Sigmoid colon (tissue), 7 donors: ENCODE results near the gene OR1A1. TPM values are rescaled to one million over a fixed set of nuclear protein-coding genes. Genes with fewer than 3 reads are reported as not detected.
"Not testable (repeated sequence)": the region's sequence is repeated elsewhere in the genome, so short reads cannot be mapped to it uniquely, and the experiment has no call there.

ENCODE experiments used
- DNase-seq: peaks from one replicate; pipeline ENCODE4 v3.0.0-alpha.2; 2019
- H3K27ac ChIP-seq, 4 donors: fragments of 200-600 bp; sonication (generic); one replicate each; pipeline ENCODE4 v1.5.1; 2016 to 2019; ENCODE audit warnings: mild to moderate bottlenecking in 1 of 4
- H3K27me3 ChIP-seq, 3 donors: fragments of 200-600 bp; sonication (generic); one replicate each; pipeline ENCODE4 v1.5.1; 2019; ENCODE audit warnings: mild to moderate bottlenecking in 1 of 3
- H3K36me3 ChIP-seq, 4 donors: fragments of 200-600 bp; sonication (generic); one replicate each; pipeline ENCODE4 v1.5.1; 2016 to 2019
- H3K4me1 ChIP-seq, 4 donors: fragments of 200-600 bp; sonication (generic); one replicate each; pipeline ENCODE4 v1.5.1; 2017 to 2019
- H3K4me3 ChIP-seq, 4 donors: fragments of 200-600 bp; sonication (generic); one replicate each; pipeline ENCODE4 v1.5.1; 2017 to 2019; ENCODE audit warnings: mild to moderate bottlenecking in 2 of 4, moderate library complexity in 1 of 4
- H3K9me3 ChIP-seq, 4 donors: fragments of 200-600 bp in 3 of 4; sonication (generic) in 3 of 4; one replicate each; pipeline versions ENCODE4 v1.5.1 to v1.6.1; 2013 to 2019
- CTCF ChIP-seq, 4 experiments: fragments of 450-650 bp in 3 of 4; fragments of 200-600 bp in 1 of 4; IDR thresholded peaks; one replicate each; pipeline ENCODE4 v1.5.1; 2016 to 2019; ENCODE audit warnings: antibody characterized with exemption in 4 of 4, mild to moderate bottlenecking in 3 of 4, moderate library complexity in 2 of 4
- EP300 ChIP-seq, 4 donors: sonication (generic); formaldehyde crosslinking; IDR thresholded peaks; one replicate each; pipeline ENCODE4 v1.6.1; 2017; ENCODE audit warnings: antibody characterized with exemption in 4 of 4
- POLR2A ChIP-seq, 2 donors: fragments of 450-650 bp; IDR thresholded peaks; one replicate each; pipeline ENCODE4 v1.6.1; 2016; ENCODE audit warnings: antibody characterized with exemption in 2 of 2, mild to moderate bottlenecking in 2 of 2, moderate library complexity in 2 of 2
- POLR2AphosphoS5 ChIP-seq, 4 donors: sonication (generic); formaldehyde crosslinking; IDR thresholded peaks; one replicate each; pipeline ENCODE4 v1.6.1; 2017; ENCODE audit warnings: antibody characterized with exemption in 4 of 4
- WGBS, 2 donors: extraction: QIAGEN DNeasy Blood & Tissue Kit; methylation state at CpG; one replicate each; pipeline ENCODE4 v1.1.7; 2013; 5-methylcytosine and 5-hydroxymethylcytosine counted together
- intact Hi-C: fragments of 100-400 bp; cut with DNase I; formaldehyde crosslinking; loops from one replicate; pipeline ENCODE4 v1.15.1; 2023
- polyA plus RNA-seq, 3 donors: library from polyadenylated mRNA; stranded (reverse); fragments of 200-250 nt; gene quantifications; one replicate each; pipeline ENCODE4 v1.2.3, GENCODE V29; 2013
- total RNA-seq, 4 donors: library from RNA; depleted of rRNA; stranded (reverse); fragments of >200 nt; gene quantifications; one replicate each; pipeline ENCODE4 v1.1.0, GENCODE V29; 2016
- donor health status: healthy with polysubstance abuse.
- donor health status: Bipolar disorder and iron deficiency.
- donor health status: healthy.

The OR1A1 gene
- total and polyA plus RNA-seq, 7 donors, result not detected

- DNase-seq, result no peak
- Histone ChIP-seq H3K9me3 (peaks cover 0 to 2% (median 0%) of the 10 kb centered on the region in 4 donors), H3K4me3 (no peak overlapping the region), H3K4me1 (no peaks in the 10 kb centered on the region), H3K27me3 (no peaks in the 10 kb centered on the region), H3K27ac (no peak overlapping the region), H3K36me3 (no peaks in the 10 kb centered on the region)
- TF ChIP-seq CTCF (IDR thresholded peaks at IDR 0.05) (no peak), EP300 (IDR thresholded peaks at IDR 0.05) (no peak), POLR2AphosphoS5 (IDR thresholded peaks at IDR 0.05) (no peak), POLR2A (IDR thresholded peaks at IDR 0.05) (no peak)
- intact Hi-C loops, result no loop called here
- 94% methylated on average over 6 of the region's 6 CpGs for WGBS, 2 donors
Observed at GRCh38 chr17:3208484-3208883, 1.0 kb downstream of the OR1A1 start.

DNA sequence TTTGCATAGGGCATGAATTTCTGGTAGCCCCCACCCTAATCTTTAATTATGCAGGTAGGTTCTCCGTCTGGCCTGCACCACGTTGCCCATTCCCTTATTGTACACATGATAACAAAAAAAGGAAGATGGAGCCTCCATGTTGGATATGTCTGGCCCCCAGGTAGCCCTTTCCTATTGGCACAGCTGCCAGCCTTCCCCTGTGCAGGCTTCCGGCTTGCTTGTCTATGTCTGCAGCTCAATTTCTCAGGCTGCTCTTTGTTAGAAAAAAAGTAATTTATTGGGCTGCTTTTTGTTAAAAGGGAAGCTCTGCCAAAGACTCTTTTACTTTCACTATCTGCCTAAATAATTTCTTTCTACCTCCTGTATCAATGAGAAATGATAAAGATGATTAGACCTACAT, 5.5 kb downstream of the OR1A1 start:
- DNase-seq, result no peak
- Histone ChIP-seq H3K27ac (no peak overlapping the region), H3K9me3 (no peaks in the 10 kb centered on the region), H3K27me3 (no peaks in the 10 kb centered on the region), H3K4me3 (no peak overlapping the region), H3K36me3 (no peaks in the 10 kb centered on the region), H3K4me1 (no peaks in the 10 kb centered on the region)
- TF ChIP-seq EP300 (IDR thresholded peaks at IDR 0.05) (no peak), POLR2A (IDR thresholded peaks at IDR 0.05) (no peak), POLR2AphosphoS5 (IDR thresholded peaks at IDR 0.05) (no peak), CTCF (IDR thresholded peaks at IDR 0.05) (no peak)
- WGBS, 2 donors, result 79% methylated on average over 3 of the region's 3 CpGs
- intact Hi-C loops, result no loop called here

GRCh38 chr17:3213587-3213986, 6.1 kb downstream of the OR1A1 start:
- Histone ChIP-seq H3K27ac (no peak overlapping the region), H3K4me3 (no peak overlapping the region), H3K36me3 (no peaks in the 10 kb centered on the region), H3K9me3 (no peaks in the 10 kb centered on the region), H3K27me3 (no peaks in the 10 kb centered on the region), H3K4me1 (no peaks in the 10 kb centered on the region)
- DNase-seq, result no peak
- 61 to 68% methylated on average over 6 of the region's 6 CpGs for WGBS, 2 donors
- no peak for TF ChIP-seq CTCF (IDR thresholded peaks at IDR 0.05)
- TF ChIP-seq EP300 (IDR thresholded peaks at IDR 0.05), result no peak
- intact Hi-C loops, result no loop called here

DNA sequence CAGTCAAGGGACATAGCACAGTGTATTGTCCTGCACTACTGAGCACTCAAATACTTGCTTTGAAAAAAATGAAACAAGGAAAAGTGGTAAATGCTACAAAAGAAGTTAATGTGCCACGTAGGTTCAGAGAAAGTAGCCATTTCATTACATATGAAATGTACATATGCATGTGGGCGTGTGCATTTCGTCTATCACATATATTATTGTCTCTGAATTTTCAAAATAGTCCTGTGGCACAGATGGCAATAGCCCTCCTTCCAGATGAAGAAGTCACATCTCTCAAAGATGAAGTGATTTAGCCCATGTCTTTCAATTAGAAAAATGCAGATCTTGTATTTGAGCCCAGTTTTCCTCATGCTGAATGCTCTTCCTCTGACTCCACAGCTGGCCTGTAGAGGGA, 12.5 kb downstream of the OR1A1 start:
- H3K36me3 ChIP-seq, H3K4me3 ChIP-seq, H3K9me3 ChIP-seq, DNase-seq, intact Hi-C loops, H3K27ac ChIP-seq, H3K27me3 ChIP-seq, H3K4me1 ChIP-seq: not testable (repeated sequence)
- WGBS, 2 donors, result 58 to 74% methylated on average over 3 of the region's 3 CpGs

- Histone ChIP-seq H3K36me3 (no peaks in the 10 kb centered on the region), H3K27ac (no peak overlapping the region), H3K27me3 (no peaks in the 10 kb centered on the region), H3K4me3 (no peak overlapping the region), H3K4me1 (no peaks in the 10 kb centered on the region), H3K9me3 (no peaks in the 10 kb centered on the region)
- WGBS, 2 donors, result 87 to 93% methylated on average over 2 of the region's 2 CpGs
- intact Hi-C loops, result no loop called here
- DNase-seq, result no peak
- TF ChIP-seq CTCF (IDR thresholded peaks at IDR 0.05) (no peak), POLR2A (IDR thresholded peaks at IDR 0.05) (no peak), EP300 (IDR thresholded peaks at IDR 0.05) (no peak), POLR2AphosphoS5 (IDR thresholded peaks at IDR 0.05) (no peak)
Observed at GRCh38 chr17:3221850-3222249, 14.4 kb downstream of the OR1A1 start.
